TTC549 (cell line): Measurements from ENCODE around the gene SSR2.
"Not testable (repeated sequence)": the region's sequence is repeated elsewhere in the genome, so short reads cannot be mapped to it uniquely, and the experiment has no call there.

Experiments
- FAIRE-seq: peaks from 2 replicates; lab custom pipeline; 2012; peaks lifted over from hg19 to GRCh38; lab: Jason Lieb, UNC

SSR2 gene

GRCh38 chr1:156045076-156045475 lies 24.3 kb upstream of the SSR2 start:
- FAIRE-seq = no peak

GRCh38 chr1:156042828-156043227 lies 22.1 kb upstream of the SSR2 start:
- FAIRE-seq = no peak

GRCh38 chr1:156034991-156035390 lies 14.2 kb upstream of the SSR2 start:
- not testable (repeated sequence) for FAIRE-seq

- no peak for FAIRE-seq
Measured at GRCh38 chr1:156033011-156033410, 12.3 kb upstream of the SSR2 start.

- FAIRE-seq = no peak
Measured at GRCh38 chr1:156026588-156026987, 5.8 kb upstream of the SSR2 start.

GRCh38 chr1:156025876-156026275 lies 5.1 kb upstream of the SSR2 start:
- peak; percentile 69 for FAIRE-seq

GRCh38 chr1:156024801-156025200 lies 4.0 kb upstream of the SSR2 start:
- FAIRE-seq = no peak

GRCh38 chr1:156021954-156022353 lies 1.2 kb upstream of the SSR2 start:
- no peak for FAIRE-seq

- no peak for FAIRE-seq
Measured at GRCh38 chr1:156021093-156021428, 310 bp upstream of the SSR2 start.

- FAIRE-seq = no peak
Measured at GRCh38 chr1:156019946-156020292, 832 bp downstream of the SSR2 start.

- no peak for FAIRE-seq
Measured at GRCh38 chr1:156014829-156015228, 5.9 kb downstream of the SSR2 start.

- no peak for FAIRE-seq
Measured at GRCh38 chr1:156012051-156012817, 8.5 kb downstream of the SSR2 start.

- no peak for FAIRE-seq
Measured at GRCh38 chr1:156009404-156009803, 11.3 kb downstream of the SSR2 start.

GRCh38 chr1:156006666-156007376 lies 13.9 kb downstream of the SSR2 start:
- FAIRE-seq = no peak

GRCh38 chr1:156004843-156005584 lies 15.7 kb downstream of the SSR2 start:
- no peak for FAIRE-seq

GRCh38 chr1:156003923-156004188 lies 16.9 kb downstream of the SSR2 start:
- no peak for FAIRE-seq

GRCh38 chr1:156002188-156002911 lies 18.4 kb downstream of the SSR2 start:
- FAIRE-seq = no peak

GRCh38 chr1:156001662-156002171 lies 19.0 kb downstream of the SSR2 start:
- FAIRE-seq = no peak

GRCh38 chr1:156001021-156001661 lies 19.6 kb downstream of the SSR2 start:
- FAIRE-seq = no peak

GRCh38 chr1:155999964-156000363 lies 20.8 kb downstream of the SSR2 start:
- no peak for FAIRE-seq

GRCh38 chr1:155996166-155996565 lies 24.6 kb downstream of the SSR2 start:
- no peak for FAIRE-seq

GRCh38 chr1:155993595-155993994 lies 27.2 kb downstream of the SSR2 start:
- no peak for FAIRE-seq
